H1 (cell line): ENCODE measurements around the gene SCNM1. TPM values are rescaled to one million over a fixed set of nuclear protein-coding genes. Genes with fewer than 3 reads are reported as not detected.

ENCODE experiments used
- CTCF ChIA-PET: fragments of 300-600 bp; sonication (Branson Sonifier 250); formaldehyde crosslinking; loops from one replicate; lab custom pipeline; 2021; ENCODE audit not compliant: partially characterized antibody; lab: Charles Lee
- POLR2A ChIA-PET: fragments of 300-600 bp; sonication (Branson Sonifier 250); formaldehyde crosslinking; loops from one replicate; lab custom pipeline; 2021; ENCODE audit warnings: inconsistent platforms; ENCODE audit not compliant: partially characterized antibody; lab: Charles Lee
- DNase-seq, 2 experiments: peaks; one replicate each; pipeline versions ENCODE4 v3.0.0 to v3.0.0-alpha.2; 2010 to 2022; ENCODE audit warnings: low spot score in 2 of 2, low read depth in 1 of 2, mixed read lengths in 1 of 2
- FAIRE-seq: peaks from 2 replicates; lab custom pipeline; 2011; peaks lifted over from hg19 to GRCh38; lab: Jason Lieb, UNC
- H2AFZ ChIP-seq: 2 replicates; pipeline ENCODE4 v1.8.1; 2012; ENCODE audit warnings: low read length, inconsistent platforms
- H2AK5ac ChIP-seq: 2 replicates; pipeline ENCODE4 v1.6.1; 2013; ENCODE audit warnings: low read depth, low read length
- H2BK120ac ChIP-seq: replicated peaks from 2 replicates; pipeline ENCODE3; 2013; ENCODE audit warnings: low read depth, low read length, inconsistent platforms
- H2BK12ac ChIP-seq: 2 replicates; pipeline ENCODE4 v1.6.1; 2013; ENCODE audit warnings: low read depth, low read length
- H2BK15ac ChIP-seq: 2 replicates; pipeline ENCODE4 v1.6.1; 2013; ENCODE audit warnings: low read length
- H2BK20ac ChIP-seq: 2 replicates; pipeline ENCODE4 v1.6.1; 2013; ENCODE audit warnings: low read length
- H2BK5ac ChIP-seq: 2 replicates; pipeline ENCODE4 v1.6.1; 2013; ENCODE audit warnings: low read depth, low read length
- H3K14ac ChIP-seq: 2 replicates; pipeline ENCODE4 v1.6.1; 2013; ENCODE audit warnings: inconsistent platforms; ENCODE audit not compliant: insufficient read length
- H3K18ac ChIP-seq: 2 replicates; pipeline ENCODE4 v1.6.1; 2013; ENCODE audit warnings: low read length; ENCODE audit errors: extremely low read depth
- H3K23ac ChIP-seq: 2 replicates; pipeline ENCODE4 v1.6.1; 2013; ENCODE audit warnings: inconsistent platforms; ENCODE audit not compliant: insufficient read length
- H3K23me2 ChIP-seq: 2 replicates; pipeline ENCODE4 v1.6.1; 2013; ENCODE audit warnings: low read depth, low read length
- H3K27ac ChIP-seq: 2 replicates; pipeline ENCODE4 v1.6.1; 2011; ENCODE audit warnings: low read depth, low read length, inconsistent platforms
- H3K27me3 ChIP-seq, 4 experiments: replicated peaks in 1 of 4; 1 replicate in 1 of 4; 2 replicates in 3 of 4; pipeline versions ENCODE4 v1.6.1 to v1.8.1; 2011 to 2013; ENCODE audit warnings: low read length in 3 of 4, mild to moderate bottlenecking in 3 of 4, inconsistent platforms in 2 of 4, mixed read lengths in 2 of 4, moderate library complexity in 1 of 4; ENCODE audit not compliant: control insufficient read depth in 3 of 4, insufficient read depth in 3 of 4; ENCODE audit errors: extremely low read depth in 1 of 4
- H3K36me3 ChIP-seq, 4 experiments: 2 replicates each; pipeline versions ENCODE4 v1.6.1 to v1.8.1; 2011 to 2013; ENCODE audit warnings: mild to moderate bottlenecking in 4 of 4, low read length in 3 of 4, moderate library complexity in 2 of 4, control low read depth in 1 of 4, inconsistent platforms in 1 of 4; ENCODE audit not compliant: insufficient read depth in 4 of 4, control insufficient read depth in 2 of 4
- H3K4ac ChIP-seq: replicated peaks from 2 replicates; pipeline ENCODE3; 2013; ENCODE audit warnings: low read length, low read depth, mixed read lengths, inconsistent platforms; ENCODE audit not compliant: insufficient read length
- H3K4me1 ChIP-seq, 4 experiments: replicated peaks in 1 of 4; 1 replicate in 1 of 4; 2 replicates in 3 of 4; pipeline versions ENCODE4 v1.6.1 to v1.8.1; 2011 to 2013; ENCODE audit warnings: low read length in 3 of 4, inconsistent platforms in 2 of 4, mixed read lengths in 1 of 4; ENCODE audit not compliant: insufficient read depth in 4 of 4, control insufficient read depth in 3 of 4
- H3K4me2 ChIP-seq, 2 experiments: 2 replicates each; pipeline versions ENCODE4 v1.6.1 to v1.8.1; 2011 to 2013; ENCODE audit warnings: low read depth in 2 of 2, low read length in 2 of 2, control low read depth in 1 of 2, inconsistent platforms in 1 of 2, mild to moderate bottlenecking in 1 of 2; ENCODE audit not compliant: insufficient read depth in 1 of 2
- H3K4me3 ChIP-seq, 4 experiments: fragments of 200-600, 300-600 bp in 1 of 4; sonication (generic), shearing (Covaris generic), sonication (Bioruptor Twin) in 1 of 4; 2 replicates each; pipeline versions ENCODE4 v1.5.1 to v1.8.1; 2011 to 2016; ENCODE audit warnings: low read length in 4 of 4, low read depth in 3 of 4, control low read depth in 2 of 4, inconsistent platforms in 2 of 4, mild to moderate bottlenecking in 2 of 4, mixed read lengths in 1 of 4, moderate library complexity in 1 of 4; ENCODE audit not compliant: insufficient read depth in 2 of 4; ENCODE audit errors: extremely low read depth in 1 of 4
- H3K56ac ChIP-seq: replicated peaks from 2 replicates; pipeline ENCODE3; 2013; ENCODE audit warnings: low read depth, mild to moderate bottlenecking, mixed read lengths, low read length, inconsistent platforms; ENCODE audit not compliant: insufficient read length
- H3K79me1 ChIP-seq: 2 replicates; pipeline ENCODE4 v1.6.1; 2013; ENCODE audit warnings: low read depth, low read length, control low read depth
- H3K79me2 ChIP-seq, 2 experiments: 2 replicates each; pipeline versions ENCODE4 v1.6.1 to v1.8.1; 2012 to 2013; ENCODE audit warnings: low read length in 2 of 2, mild to moderate bottlenecking in 2 of 2, inconsistent platforms in 1 of 2; ENCODE audit not compliant: insufficient read depth in 2 of 2, control insufficient read depth in 1 of 2
- H3K9ac ChIP-seq, 4 experiments: replicated peaks in 1 of 4; 1 replicate in 1 of 4; 2 replicates in 3 of 4; pipeline versions ENCODE4 v1.6.1 to v1.8.1; 2011 to 2013; ENCODE audit warnings: low read depth in 3 of 4, low read length in 3 of 4, control low read depth in 2 of 4, mild to moderate bottlenecking in 2 of 4, moderate library complexity in 2 of 4, inconsistent platforms in 1 of 4; ENCODE audit errors: extremely low read depth in 1 of 4
- H3K9me3 ChIP-seq, 2 experiments: 2 replicates each; pipeline versions ENCODE4 v1.6.1 to v1.8.1; 2012 to 2013; ENCODE audit warnings: mild to moderate bottlenecking in 2 of 2, moderate library complexity in 2 of 2, control low read depth in 1 of 2, inconsistent platforms in 1 of 2, low read depth in 1 of 2, low read length in 1 of 2, mixed read lengths in 1 of 2; ENCODE audit not compliant: insufficient read depth in 2 of 2
- H4K20me1 ChIP-seq, 2 experiments: replicated peaks in 1 of 2; 2 replicates each; pipeline versions ENCODE3 to v1.8.1; 2011 to 2013; ENCODE audit warnings: inconsistent platforms in 2 of 2, low read length in 2 of 2, mild to moderate bottlenecking in 1 of 2; ENCODE audit not compliant: insufficient read depth in 2 of 2, control insufficient read depth in 1 of 2
- H4K5ac ChIP-seq: 2 replicates; pipeline ENCODE4 v1.6.1; 2013; ENCODE audit warnings: low read length, low read depth, mixed read lengths, inconsistent platforms; ENCODE audit not compliant: insufficient read length
- H4K8ac ChIP-seq: 2 replicates; pipeline ENCODE4 v1.8.0; 2013; ENCODE audit warnings: mild to moderate bottlenecking, moderate library complexity, low read length, inconsistent platforms; ENCODE audit not compliant: insufficient read depth; ENCODE audit errors: extremely low read depth
- H4K91ac ChIP-seq: replicated peaks from 2 replicates; pipeline ENCODE3; 2013; ENCODE audit warnings: low read length, mixed read lengths, inconsistent platforms; ENCODE audit not compliant: insufficient read length
- CTBP2 ChIP-seq: IDR thresholded peaks from 2 replicates; pipeline ENCODE4 v1.7.0; 2011; ENCODE audit warnings: borderline replicate concordance, mild to moderate bottlenecking, moderate library complexity, mixed read lengths, low read length; ENCODE audit not compliant: insufficient read depth, insufficient read length
- RFX5 ChIP-seq: IDR thresholded peaks from 2 replicates; pipeline ENCODE4 v1.6.1; 2011; ENCODE audit warnings: low read depth, low read length, improper control_type of control experiment, borderline replicate concordance
- WGBS, 2 experiments: shearing (Covaris generic) in 1 of 2; methylation state at CpG; one replicate each; pipeline versions ENCODE4 v1.1.6 to v1.1.7; 2013 to 2015; ENCODE audit warnings: low lambda C conversion rate in 2 of 2, mixed read lengths in 2 of 2, inconsistent platforms in 1 of 2, low coverage in 1 of 2, missing lambda C conversion rate in 1 of 2; ENCODE audit not compliant: insufficient replicate concordance in 2 of 2, insufficient coverage in 1 of 2, insufficient read length in 1 of 2; ENCODE audit errors: extremely low coverage in 1 of 2, missing lambda C conversion rate in 1 of 2; 5-methylcytosine and 5-hydroxymethylcytosine counted together
- polyA plus RNA-seq, 7 experiments: library from polyadenylated mRNA; depleted of rRNA in 3 of 7; stranded (reverse) in 5 of 7; unstranded in 2 of 7; fragments of >200 nt in 5 of 7; fragments of 200-250 nt in 2 of 7; gene quantifications; 1 replicate in 5 of 7; 2 replicates in 1 of 7; 4 replicates in 1 of 7; pipeline versions ENCODE4 v1.2.1 to v1.2.3, GENCODE V29; 2011 to 2013; ENCODE audit warnings: missing spikeins in 2 of 7, mixed read lengths in 2 of 7
- total RNA-seq: library from RNA; stranded (reverse); fragmentation: NEBNext Ultra II Directional; extraction: Animal tissue kit (Norgen Biotek cat#: 25700); gene quantifications from 2 replicates; pipeline ENCODE4 v1.2.1, GENCODE V29; 2021

Gene SCNM1
- total and polyA plus RNA-seq, 2 of the 8 experiments (the other 6 are each of a cell fraction or from before 2014, with no cell fraction given): 13.6 to 46.2 TPM

DNA sequence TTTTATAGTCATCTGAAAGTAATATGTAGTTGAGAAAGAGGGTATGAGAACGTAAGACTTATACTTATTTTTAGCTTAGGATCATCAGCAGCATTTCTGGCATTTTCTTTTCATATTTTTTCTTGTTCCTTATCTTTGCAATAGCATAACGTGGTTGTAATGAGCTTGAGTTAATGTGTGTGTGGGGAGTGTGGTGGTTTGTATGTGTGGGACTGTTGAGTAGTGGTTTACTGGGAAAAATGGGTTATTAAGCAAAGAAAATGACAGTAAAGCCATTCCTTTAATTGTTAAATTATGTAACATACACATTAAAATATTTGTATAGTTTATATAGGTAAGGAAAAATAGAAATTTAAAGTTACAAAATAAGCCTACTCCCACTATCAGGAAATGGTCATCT, 47.6 kb downstream of the SCNM1 start:
- Histone ChIP-seq H3K36me3 (peaks cover 0 to 16% (median 5%) of the 10 kb centered on the region in 4 experiments; a peak in 4 of 8 replicates), H3K4me3 (no peak overlapping the region), H3K9me3 (no peaks in the 10 kb centered on the region), H3K27me3 (no peaks in the 10 kb centered on the region), H4K91ac (no peak overlapping the region), H3K56ac (no peak overlapping the region), H2BK12ac (no peak overlapping the region), H3K9ac (no peak overlapping the region), H3K79me1 (peaks cover 2% of the 10 kb centered on the region; the same call in 1 of the 2 replicates), H4K8ac (no peak overlapping the region), H2BK15ac (no peak overlapping the region), H2BK120ac (no peak overlapping the region), H3K23ac (no peak overlapping the region), H2BK5ac (no peak overlapping the region), H3K4me1 (no peaks in the 10 kb centered on the region), H3K79me2 (peaks cover 3 to 87% of the 10 kb centered on the region in 2 experiments; a peak in 3 of 4 replicates), H4K5ac (no peak overlapping the region), H2BK20ac (no peak overlapping the region), H3K27ac (no peak overlapping the region), H2AK5ac (no peak overlapping the region), H4K20me1 (peaks cover 1 to 14% of the 10 kb centered on the region in 2 experiments), H3K18ac (no peak overlapping the region), H3K4ac (no peak overlapping the region), H2AFZ (no peak overlapping the region), H3K14ac (no peak overlapping the region), H3K23me2 (no peaks in the 10 kb centered on the region), H3K4me2 (no peak overlapping the region)
- DNase-seq: no peak
- TF ChIP-seq CTBP2 (no peak), RFX5 (no peak)
- no peak for FAIRE-seq
- CTCF ChIA-PET: no interaction called here
- WGBS, 2 experiments: 49% methylated on average over 2 of the region's 2 CpGs; no CpG with 5 or more reads in 1 of the 2 experiments
- POLR2A ChIA-PET: interaction anchor here (1.0 kb wide), 1 partner anchor 15 kb away, joined by 3 read pairs; no protein-coding TSS in a partner anchor

Other genes with a start within 250 kb of the SCNM1 start
- 48.8 and 49.9 TPM in 2 replicates for gene SETDB1, start 239.8 kb upstream of the SCNM1 start, total RNA-seq
- 26.9 and 27.5 TPM in 2 replicates for gene SETDB1, start 239.8 kb upstream of the SCNM1 start, polyA plus RNA-seq (2011; rRNA removed)
- 237 and 241 TPM in 2 replicates for gene CERS2, start 191.3 kb upstream of the SCNM1 start, total RNA-seq
- gene CERS2, start 191.3 kb upstream of the SCNM1 start, polyA plus RNA-seq (2011; rRNA removed): 153 and 216 TPM in 2 replicates
- 1.5 and 1.8 TPM in 2 replicates for gene ANXA9, start 183.9 kb upstream of the SCNM1 start, total RNA-seq
- 3.3 and 3.5 TPM in 2 replicates for gene ANXA9, start 183.9 kb upstream of the SCNM1 start, polyA plus RNA-seq (2011; rRNA removed)
- gene MINDY1, start 159.2 kb upstream of the SCNM1 start, total RNA-seq: 10.6 and 11.4 TPM in 2 replicates
- gene MINDY1, start 159.2 kb upstream of the SCNM1 start, polyA plus RNA-seq (2011; rRNA removed): 10.3 and 11.5 TPM in 2 replicates
- gene PRUNE1, start 157.7 kb upstream of the SCNM1 start, total RNA-seq: 27.5 and 32.8 TPM in 2 replicates
- gene PRUNE1, start 157.7 kb upstream of the SCNM1 start, polyA plus RNA-seq (2011; rRNA removed): 42.8 and 54.2 TPM in 2 replicates
- gene BNIPL, start 129.6 kb upstream of the SCNM1 start, total RNA-seq: 2.3 and 2.4 TPM in 2 replicates
- 3.3 and 3.5 TPM in 2 replicates for gene BNIPL, start 129.6 kb upstream of the SCNM1 start, polyA plus RNA-seq (2011; rRNA removed)
- 3.0 and 5.0 TPM in 2 replicates for gene C1orf56, start 118.4 kb upstream of the SCNM1 start, total RNA-seq
- 3.4 and 5.6 TPM in 2 replicates for gene C1orf56, start 118.4 kb upstream of the SCNM1 start, polyA plus RNA-seq (2011; rRNA removed)
- gene CDC42SE1, start 106.5 kb upstream of the SCNM1 start, total RNA-seq: 67.8 and 74.1 TPM in 2 replicates
- gene CDC42SE1, start 106.5 kb upstream of the SCNM1 start, polyA plus RNA-seq (2011; rRNA removed): 29.0 and 30.5 TPM in 2 replicates
- gene MLLT11, start 105.7 kb upstream of the SCNM1 start, total RNA-seq: 18.1 and 19.2 TPM in 2 replicates
- gene MLLT11, start 105.7 kb upstream of the SCNM1 start, polyA plus RNA-seq (2011; rRNA removed): 10.2 and 13.7 TPM in 2 replicates
- gene GABPB2, start 95.4 kb upstream of the SCNM1 start, total RNA-seq: 1.9 and 2.4 TPM in 2 replicates
- gene GABPB2, start 95.4 kb upstream of the SCNM1 start, polyA plus RNA-seq (2011; rRNA removed): 1.4 and 1.8 TPM in 2 replicates
- 15.7 and 17.5 TPM in 2 replicates for gene SEMA6C, start 19.5 kb upstream of the SCNM1 start, total RNA-seq
- gene SEMA6C, start 19.5 kb upstream of the SCNM1 start, polyA plus RNA-seq (2011; rRNA removed): 12.2 and 22.7 TPM in 2 replicates
- not detected in 2 replicates for gene TNFAIP8L2, start 9.5 kb upstream of the SCNM1 start, total RNA-seq
- not detected in 2 replicates for gene TNFAIP8L2, start 9.5 kb upstream of the SCNM1 start, polyA plus RNA-seq (2011; rRNA removed)
- gene LYSMD1, start 242 bp upstream of the SCNM1 start, total RNA-seq: 4.9 and 6.0 TPM in 2 replicates
- gene LYSMD1, start 242 bp upstream of the SCNM1 start, polyA plus RNA-seq (2011; rRNA removed): 2.4 and 2.5 TPM in 2 replicates
- gene TMOD4, start 9.8 kb downstream of the SCNM1 start, total RNA-seq: not detected in 2 replicates
- 0.42 and 0.63 TPM in 2 replicates for gene TMOD4, start 9.8 kb downstream of the SCNM1 start, polyA plus RNA-seq (2011; rRNA removed)
- 114 and 121 TPM in 2 replicates for gene VPS72, start 24.1 kb downstream of the SCNM1 start, total RNA-seq
- gene VPS72, start 24.1 kb downstream of the SCNM1 start, polyA plus RNA-seq (2011; rRNA removed): 86.6 and 86.8 TPM in 2 replicates
- gene PIP5K1A, start 32.4 kb downstream of the SCNM1 start, total RNA-seq: 72.5 and 87.5 TPM in 2 replicates
- 96.0 and 105 TPM in 2 replicates for gene PIP5K1A, start 32.4 kb downstream of the SCNM1 start, polyA plus RNA-seq (2011; rRNA removed)
- 216 and 226 TPM in 2 replicates for gene PSMD4, start 88.6 kb downstream of the SCNM1 start, total RNA-seq
- 284 and 293 TPM in 2 replicates for gene PSMD4, start 88.6 kb downstream of the SCNM1 start, polyA plus RNA-seq (2011; rRNA removed)
- gene ZNF687, start 116.2 kb downstream of the SCNM1 start, total RNA-seq: 43.0 and 45.9 TPM in 2 replicates
- gene ZNF687, start 116.2 kb downstream of the SCNM1 start, polyA plus RNA-seq (2011; rRNA removed): 69.9 and 91.9 TPM in 2 replicates
- gene PI4KB, start 161.3 kb downstream of the SCNM1 start, total RNA-seq: 30.1 and 31.0 TPM in 2 replicates
- gene PI4KB, start 161.3 kb downstream of the SCNM1 start, polyA plus RNA-seq (2011; rRNA removed): 33.1 and 37.1 TPM in 2 replicates
- 57.6 and 59.7 TPM in 2 replicates for gene RFX5, start 181.1 kb downstream of the SCNM1 start, total RNA-seq
- 27.8 and 29.9 TPM in 2 replicates for gene RFX5, start 181.1 kb downstream of the SCNM1 start, polyA plus RNA-seq (2011; rRNA removed)
- gene SELENBP1, start 206.6 kb downstream of the SCNM1 start, total RNA-seq: 15.3 and 20.0 TPM in 2 replicates
- 32.4 and 39.4 TPM in 2 replicates for gene SELENBP1, start 206.6 kb downstream of the SCNM1 start, polyA plus RNA-seq (2011; rRNA removed)
- 422 and 430 TPM in 2 replicates for gene PSMB4, start 233.4 kb downstream of the SCNM1 start, total RNA-seq
- 1,009 and 1,098 TPM in 2 replicates for gene PSMB4, start 233.4 kb downstream of the SCNM1 start, polyA plus RNA-seq (2011; rRNA removed)